GM19025 (cell line): ENCODE results near the gene SCAMP4.
"Not testable (repeated sequence)": the region's sequence is repeated elsewhere in the genome, so short reads cannot be mapped to it uniquely, and the experiment has no call there.

Experiments
- ATAC-seq: cut with Tn5 transposase; IDR thresholded peaks from one replicate; pipeline ENCODE4 v1.9.1; 2021; ENCODE audit warnings: mild to moderate bottlenecking, low read depth, moderate library complexity; ENCODE audit not compliant: unreplicated experiment

SCAMP4 gene

GRCh38 chr19:1865172-1866010 is 39.8 kb upstream of the SCAMP4 start:
- no peak for ATAC-seq

DNA sequence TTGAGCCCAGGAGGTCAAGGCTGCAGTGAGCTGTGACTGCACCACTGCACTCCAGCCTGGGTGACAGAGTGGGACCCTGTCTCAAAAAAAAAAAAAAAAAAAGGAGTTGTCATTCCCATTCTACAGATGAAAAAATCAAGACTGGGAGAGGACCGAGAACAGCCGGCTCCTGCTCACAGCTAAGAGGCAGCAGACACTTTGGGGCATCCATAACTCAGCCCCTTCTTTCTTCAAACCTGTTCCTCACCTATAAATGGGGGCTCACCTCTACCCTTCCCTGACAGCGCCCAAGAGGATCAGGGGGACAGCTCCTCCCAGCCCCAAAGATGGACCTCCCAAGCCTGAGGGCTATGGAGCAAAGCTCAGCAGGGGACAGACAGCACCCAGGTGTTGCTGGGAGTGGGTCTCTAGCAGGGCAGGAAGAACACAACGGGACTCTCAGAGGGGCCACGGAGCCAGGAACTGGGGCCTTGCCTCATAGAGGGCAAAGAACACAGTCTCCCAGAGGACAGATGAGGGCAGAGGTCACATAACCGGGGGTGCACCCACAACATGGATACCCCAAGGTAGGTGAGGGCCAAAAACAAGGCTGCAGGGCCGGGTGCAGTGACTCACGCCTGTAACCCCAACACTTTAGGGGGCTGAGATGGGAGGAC is 38.4 kb upstream of the SCAMP4 start:
- no peak for ATAC-seq

DNA sequence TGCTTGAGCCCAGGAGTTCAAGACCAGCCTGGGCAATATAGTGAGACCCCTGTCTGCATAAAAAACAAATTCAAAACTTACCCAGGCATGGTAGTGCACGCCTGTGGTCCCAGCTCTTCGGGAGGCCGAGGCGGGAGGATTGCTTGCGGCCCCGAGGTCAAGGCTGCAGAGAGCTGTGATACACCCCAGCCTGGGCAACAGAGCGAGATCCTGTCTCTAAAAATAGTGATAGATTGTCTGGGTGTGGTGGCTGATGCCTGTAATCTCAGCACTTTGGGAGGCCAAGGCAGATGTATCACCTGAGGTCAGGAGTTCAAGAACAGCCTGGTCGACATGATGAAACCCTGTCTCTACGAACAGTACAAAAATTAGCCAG is 37.9 kb upstream of the SCAMP4 start:
- ATAC-seq: no peak

DNA sequence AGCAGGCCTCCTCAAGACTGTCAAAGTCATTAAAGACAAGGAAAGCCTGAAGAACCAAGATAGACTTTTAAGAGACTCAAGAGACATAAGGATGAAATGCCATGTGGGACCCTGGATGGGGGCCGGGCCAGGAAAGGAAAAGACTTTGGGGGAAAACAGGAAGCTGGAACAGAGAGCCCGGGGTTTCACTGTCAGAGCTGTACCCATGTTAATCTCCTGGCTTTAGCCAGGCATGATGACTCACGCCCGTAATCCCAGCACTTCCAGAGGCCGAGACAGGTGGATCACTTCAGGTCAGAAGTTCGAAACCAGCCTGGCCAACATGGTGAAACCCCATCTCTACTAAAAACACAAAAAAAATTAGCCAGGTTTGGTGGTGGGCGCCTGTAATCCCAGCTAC is 36.2 kb upstream of the SCAMP4 start:
- no peak for ATAC-seq

DNA sequence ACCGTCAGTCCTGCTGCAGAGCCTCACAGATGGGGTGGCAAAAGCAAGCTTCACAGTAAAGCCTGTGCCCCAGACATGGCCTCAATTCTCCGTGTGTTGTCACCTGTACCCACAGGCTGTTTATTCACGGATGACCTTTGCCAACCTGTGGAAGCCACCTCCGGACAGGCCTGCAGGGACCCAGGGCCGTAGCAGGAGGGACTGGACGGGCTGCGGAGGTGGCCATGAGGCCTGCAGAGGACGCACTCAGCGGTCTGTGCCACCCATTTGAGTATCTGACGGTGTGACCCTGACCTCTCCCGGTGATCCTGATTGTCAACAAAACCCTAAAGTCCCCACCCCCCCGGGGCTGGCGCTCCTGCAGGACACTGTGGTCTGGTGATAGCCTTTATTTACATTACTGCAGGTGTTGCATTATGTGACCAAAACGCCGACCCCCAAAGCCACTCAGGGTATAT is 34.0 kb upstream of the SCAMP4 start:
- ATAC-seq: no peak

- ATAC-seq: no peak
These were observed 33.6 kb upstream of the SCAMP4 start for GRCh38 chr19:1871630-1872029.

- ATAC-seq: no peak
These were observed 32.2 kb upstream of the SCAMP4 start for GRCh38 chr19:1872807-1873523.

DNA sequence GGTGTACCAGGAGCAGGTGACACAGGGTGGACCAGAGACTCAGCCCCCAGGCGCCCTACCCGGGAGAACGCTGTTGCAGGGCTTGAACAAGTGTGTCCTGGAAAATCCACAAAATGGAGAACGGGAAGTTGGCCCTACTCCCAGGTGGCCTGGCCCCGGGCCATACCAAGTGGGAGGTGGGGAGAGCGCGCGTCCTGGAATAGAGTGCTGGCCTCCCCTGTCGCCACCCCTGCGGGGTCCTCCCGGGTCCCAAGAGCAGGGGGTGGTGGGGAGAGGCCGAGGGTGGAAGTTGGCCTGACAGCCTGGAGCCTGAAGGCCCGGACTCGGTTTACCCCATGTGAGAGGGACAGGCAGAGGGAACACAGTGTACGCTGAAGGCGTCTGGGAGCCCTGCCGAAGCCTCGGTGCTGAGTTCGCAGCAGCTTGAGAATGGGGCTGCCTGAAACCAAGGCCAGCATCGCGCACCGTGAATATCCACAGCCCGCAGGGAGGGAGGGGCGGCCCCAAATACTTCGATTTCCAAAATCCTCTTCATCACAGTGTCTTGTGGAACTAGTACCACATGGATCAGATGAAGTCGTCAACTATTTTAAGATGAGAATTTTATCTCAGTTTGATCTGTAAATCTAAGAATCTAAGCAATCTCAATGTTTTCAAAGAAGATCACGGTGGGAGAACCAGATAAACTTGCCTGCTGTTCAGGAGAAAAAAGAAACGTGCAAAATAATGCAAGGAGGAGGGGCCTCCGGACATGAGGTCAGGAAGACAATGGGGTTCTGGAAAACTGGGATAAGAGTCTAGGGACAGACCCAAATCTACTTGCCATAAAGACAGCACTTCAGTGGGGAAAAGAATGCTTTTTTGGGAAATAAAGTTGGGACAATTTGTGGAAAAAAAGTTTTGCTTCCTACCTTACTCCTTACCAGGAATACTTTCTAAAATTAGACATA is 31.4 kb upstream of the SCAMP4 start:
- ATAC-seq: no peak

GRCh38 chr19:1874554-1875185 is 30.5 kb upstream of the SCAMP4 start:
- no peak for ATAC-seq

DNA sequence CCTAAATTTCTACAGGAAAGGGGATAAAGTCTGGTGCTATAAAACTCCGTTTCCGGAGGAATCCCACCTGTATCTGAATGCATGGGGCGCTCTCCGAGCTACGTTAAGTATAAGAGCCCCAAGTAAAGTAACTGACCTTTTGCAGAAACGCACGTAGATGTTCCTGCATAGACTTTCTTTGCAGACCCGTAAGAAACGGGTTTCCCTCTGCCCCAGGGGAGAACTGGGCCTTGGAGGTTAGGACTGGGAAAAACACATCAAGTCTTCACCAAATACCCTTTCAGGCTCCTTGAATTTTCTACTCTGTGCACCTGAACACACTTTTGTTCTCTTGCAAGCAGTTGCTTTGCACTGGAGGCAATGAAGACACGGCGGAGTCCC is 29.9 kb upstream of the SCAMP4 start:
- ATAC-seq: not testable (repeated sequence)

GRCh38 chr19:1875646-1876495 is 29.3 kb upstream of the SCAMP4 start:
- ATAC-seq: peak; percentile 79

GRCh38 chr19:1876496-1877279 is 28.5 kb upstream of the SCAMP4 start:
- ATAC-seq: peak; percentile 12

DNA sequence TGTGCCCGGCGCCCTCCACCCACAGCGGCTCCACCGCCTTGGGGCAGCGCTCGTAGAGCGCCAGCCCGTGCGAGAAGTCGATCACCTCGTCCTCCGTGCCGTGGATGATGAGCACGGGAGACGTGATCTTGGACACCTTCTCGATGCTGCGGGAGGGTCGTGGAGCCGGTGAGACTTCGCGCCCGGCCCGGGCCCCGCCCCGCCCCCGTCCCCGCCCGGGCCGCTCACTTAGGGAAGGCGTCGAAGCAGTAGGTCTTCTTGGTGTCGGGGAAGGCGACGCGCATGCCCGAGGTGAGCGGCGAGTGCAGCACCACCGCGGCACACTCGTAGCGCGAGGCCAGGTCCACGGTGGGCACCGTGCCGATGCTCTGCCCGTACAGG is 27.9 kb upstream of the SCAMP4 start:
- not testable (repeated sequence) for ATAC-seq

GRCh38 chr19:1878583-1878982 is 26.6 kb upstream of the SCAMP4 start:
- ATAC-seq: not testable (repeated sequence)

- ATAC-seq: not testable (repeated sequence)
These were observed 25.2 kb upstream of the SCAMP4 start for GRCh38 chr19:1879982-1880381.

DNA sequence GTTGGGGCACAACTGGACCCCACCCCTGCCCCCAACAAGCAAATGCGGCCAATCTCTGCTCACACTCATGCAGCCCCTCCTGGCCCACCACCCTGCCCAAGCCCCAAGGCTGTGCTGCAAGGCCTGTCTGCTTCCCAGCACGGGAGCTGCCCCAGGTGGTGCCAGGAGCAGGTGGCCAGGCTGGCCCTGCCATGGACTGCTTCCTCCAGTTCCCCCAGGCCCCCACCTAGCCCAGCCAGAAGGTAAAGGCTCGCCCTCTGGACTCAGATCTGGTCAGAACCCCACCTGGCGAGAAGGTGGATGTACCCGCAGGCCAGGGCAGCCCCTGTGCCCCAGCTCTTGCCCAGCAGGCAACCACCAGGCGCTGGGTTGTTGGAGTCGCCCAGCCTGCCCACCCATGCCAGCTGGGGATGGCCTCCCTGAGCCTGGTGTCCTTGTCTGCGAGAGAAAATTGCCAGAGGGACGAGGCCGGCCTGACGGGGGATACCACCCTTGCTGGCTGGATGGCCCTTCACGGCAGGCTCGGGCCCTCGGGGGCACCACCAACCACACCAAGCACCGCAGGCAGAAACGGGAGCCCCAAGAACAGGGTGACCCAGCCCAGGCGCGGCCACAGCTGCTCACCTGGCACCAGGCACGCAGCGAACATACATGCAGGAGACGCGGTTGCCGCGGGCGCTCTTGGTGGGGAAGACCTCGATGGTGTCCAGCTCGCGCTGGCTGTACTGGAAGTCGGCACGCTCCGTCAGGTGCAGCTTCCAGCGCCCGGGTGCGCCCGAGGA is 24.4 kb upstream of the SCAMP4 start:
- ATAC-seq: no peak

GRCh38 chr19:1881393-1882088 is 23.7 kb upstream of the SCAMP4 start:
- not testable (repeated sequence) for ATAC-seq
